ENCODE results near the gene HMGN1.

HMGN1 gene

DNA sequence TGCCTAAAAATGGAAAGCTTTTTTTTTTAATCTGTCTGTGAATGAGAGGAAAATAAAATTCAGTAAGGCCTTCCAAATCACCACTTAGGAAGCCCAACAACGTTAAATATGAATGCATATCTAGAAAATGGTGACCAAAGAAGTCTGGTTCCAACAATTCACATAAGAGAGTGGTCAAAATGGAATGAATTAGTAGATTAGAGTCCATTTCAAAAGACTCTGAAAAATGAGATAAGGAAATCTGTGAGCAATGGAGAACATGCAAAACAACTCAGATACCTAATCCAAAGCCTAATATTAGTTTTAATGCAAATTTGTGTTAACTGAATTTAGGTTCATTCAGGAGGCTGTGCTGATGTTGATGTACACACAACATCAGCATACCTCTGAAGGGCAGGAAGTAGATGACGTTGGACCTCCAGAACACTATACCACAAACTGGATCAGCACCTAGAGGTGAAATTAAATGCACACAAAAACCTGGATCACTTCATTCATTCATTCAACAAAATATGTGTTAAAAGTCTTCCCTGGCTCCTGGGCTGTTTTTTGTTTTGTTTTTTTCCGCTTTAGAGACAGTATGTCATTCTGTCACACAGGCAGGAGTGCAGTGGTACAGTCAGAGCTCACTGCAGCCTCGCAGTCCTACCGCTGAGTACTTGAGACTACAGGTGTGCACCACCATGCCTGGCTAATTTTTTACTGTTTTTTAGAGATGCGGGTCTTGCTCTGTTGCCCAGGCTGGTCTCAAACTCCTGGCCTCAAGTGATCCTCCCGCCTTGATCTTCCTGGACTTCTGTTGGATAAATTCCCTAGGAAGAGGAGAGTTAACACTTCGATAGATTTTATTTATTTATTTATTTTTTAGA is 30.6 kb downstream of the HMGN1 start:
- H3K27ac ChIP-seq (ENCODE audit: low read depth in 2 of 2, low read length in 2 of 2): no peak overlapping the region
- H3K9ac ChIP-seq (ENCODE audit: low read depth in 1 of 2, low read length in 2 of 2): no peak overlapping the region
- H3K4me1 ChIP-seq (ENCODE audit: control insufficient read depth in 2 of 2, insufficient read depth in 2 of 2, low read length in 2 of 2): peaks cover 4 to 9% of the 10 kb centered on the region in 2 donors
- H3K27me3 ChIP-seq (ENCODE audit: control insufficient read depth in 2 of 2, insufficient read depth in 2 of 2, low read length in 2 of 2): no peaks in the 10 kb centered on the region
- no peaks in the 10 kb centered on the region for H3K9me3 ChIP-seq (ENCODE audit: control insufficient read depth in 2 of 2, low read length in 2 of 2)
- H3K36me3 ChIP-seq (ENCODE audit: control insufficient read depth in 2 of 2, insufficient read depth in 2 of 2, low read length in 2 of 2): no peaks in the 10 kb centered on the region
- H3K4me3 ChIP-seq (ENCODE audit: low read length in 2 of 2): no peak overlapping the region

DNA sequence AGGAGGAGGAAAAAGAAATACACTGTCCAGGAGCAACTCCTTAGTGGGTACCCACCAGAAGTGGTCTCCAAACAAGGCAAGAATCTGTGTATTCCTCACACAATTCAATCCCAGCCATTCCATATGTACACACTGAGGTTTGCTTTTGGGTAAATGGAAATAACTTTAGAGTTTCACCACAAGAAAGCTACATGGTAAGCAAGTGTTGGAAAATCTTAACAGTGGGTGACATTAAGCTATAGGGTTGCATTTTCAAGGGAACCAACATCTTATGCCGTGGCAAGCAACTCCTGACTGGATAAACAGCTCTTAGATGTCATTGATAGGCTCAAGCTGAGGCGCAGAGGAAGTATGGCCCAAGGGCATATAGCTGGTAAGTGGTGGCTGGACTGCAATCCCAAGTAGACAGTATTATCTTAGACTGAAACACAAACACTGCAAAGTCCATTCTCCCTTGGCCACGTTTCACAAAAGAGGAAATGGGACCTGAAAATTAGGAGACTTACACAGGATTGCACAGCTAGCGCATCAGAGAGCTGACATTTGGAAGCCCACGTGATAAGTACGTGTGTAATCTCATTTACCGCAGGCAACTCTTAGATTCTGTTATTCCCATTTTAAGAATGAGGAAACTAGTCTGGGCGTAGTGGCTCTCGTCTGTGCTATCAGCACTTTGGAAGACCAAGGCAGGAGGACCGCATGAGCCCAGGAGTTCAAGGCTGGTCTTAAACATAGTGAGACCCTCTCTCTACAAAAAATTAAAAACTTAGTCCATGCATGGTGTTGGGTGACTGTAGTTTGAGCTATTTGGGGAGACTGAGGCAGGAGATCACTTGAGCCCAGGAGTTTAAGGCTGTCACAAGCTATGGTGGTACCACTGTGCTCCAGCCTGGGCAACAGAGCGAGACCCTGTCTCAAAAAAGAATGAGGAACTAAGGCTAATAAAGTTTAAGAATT is 31.5 kb downstream of the HMGN1 start:
- no peaks in the 10 kb centered on the region for H3K36me3 ChIP-seq (ENCODE audit: control insufficient read depth in 2 of 2, insufficient read depth in 2 of 2, low read length in 2 of 2)
- no peak overlapping the region for H3K4me3 ChIP-seq (ENCODE audit: low read length in 2 of 2)
- no peaks in the 10 kb centered on the region for H3K27me3 ChIP-seq (ENCODE audit: control insufficient read depth in 2 of 2, insufficient read depth in 2 of 2, low read length in 2 of 2)
- H3K9me3 ChIP-seq (ENCODE audit: control insufficient read depth in 2 of 2, low read length in 2 of 2): no peaks in the 10 kb centered on the region
- peaks cover 4 to 9% of the 10 kb centered on the region in 2 donors for H3K4me1 ChIP-seq (ENCODE audit: control insufficient read depth in 2 of 2, insufficient read depth in 2 of 2, low read length in 2 of 2)
- H3K9ac ChIP-seq (ENCODE audit: low read depth in 1 of 2, low read length in 2 of 2): no peak overlapping the region
- no peak overlapping the region for H3K27ac ChIP-seq (ENCODE audit: low read depth in 2 of 2, low read length in 2 of 2)

DNA sequence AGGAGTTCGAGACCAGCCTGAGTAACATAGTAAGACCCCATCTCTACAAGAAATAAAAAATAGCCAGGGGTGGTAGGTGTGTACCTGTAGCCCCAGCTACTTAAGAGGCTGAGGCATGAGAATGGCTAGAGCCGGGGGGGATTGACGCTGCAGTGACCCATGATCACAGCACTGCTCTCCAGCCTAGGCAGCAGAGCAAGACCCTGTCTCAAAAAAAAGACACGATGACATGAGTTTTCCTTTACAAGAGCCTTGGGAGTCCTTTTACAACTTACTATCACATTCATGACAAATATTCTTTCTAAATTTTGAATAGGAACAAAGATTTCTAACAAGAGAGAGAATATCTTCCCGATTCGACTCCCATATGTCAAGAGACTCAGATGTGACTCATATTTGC is 32.2 kb downstream of the HMGN1 start:
- Histone ChIP-seq H3K9me3 (ENCODE audit: control insufficient read depth in 2 of 2, low read length in 2 of 2) (no peaks in the 10 kb centered on the region), H3K27ac (ENCODE audit: low read depth in 2 of 2, low read length in 2 of 2) (no peak overlapping the region), H3K4me1 (ENCODE audit: control insufficient read depth in 2 of 2, insufficient read depth in 2 of 2, low read length in 2 of 2) (peaks cover 8 to 12% of the 10 kb centered on the region in 2 donors), H3K27me3 (ENCODE audit: control insufficient read depth in 2 of 2, insufficient read depth in 2 of 2, low read length in 2 of 2) (no peaks in the 10 kb centered on the region), H3K4me3 (ENCODE audit: low read length in 2 of 2) (no peak overlapping the region), H3K9ac (ENCODE audit: low read depth in 1 of 2, low read length in 2 of 2) (no peak overlapping the region), H3K36me3 (ENCODE audit: control insufficient read depth in 2 of 2, insufficient read depth in 2 of 2, low read length in 2 of 2) (no peaks in the 10 kb centered on the region)

DNA sequence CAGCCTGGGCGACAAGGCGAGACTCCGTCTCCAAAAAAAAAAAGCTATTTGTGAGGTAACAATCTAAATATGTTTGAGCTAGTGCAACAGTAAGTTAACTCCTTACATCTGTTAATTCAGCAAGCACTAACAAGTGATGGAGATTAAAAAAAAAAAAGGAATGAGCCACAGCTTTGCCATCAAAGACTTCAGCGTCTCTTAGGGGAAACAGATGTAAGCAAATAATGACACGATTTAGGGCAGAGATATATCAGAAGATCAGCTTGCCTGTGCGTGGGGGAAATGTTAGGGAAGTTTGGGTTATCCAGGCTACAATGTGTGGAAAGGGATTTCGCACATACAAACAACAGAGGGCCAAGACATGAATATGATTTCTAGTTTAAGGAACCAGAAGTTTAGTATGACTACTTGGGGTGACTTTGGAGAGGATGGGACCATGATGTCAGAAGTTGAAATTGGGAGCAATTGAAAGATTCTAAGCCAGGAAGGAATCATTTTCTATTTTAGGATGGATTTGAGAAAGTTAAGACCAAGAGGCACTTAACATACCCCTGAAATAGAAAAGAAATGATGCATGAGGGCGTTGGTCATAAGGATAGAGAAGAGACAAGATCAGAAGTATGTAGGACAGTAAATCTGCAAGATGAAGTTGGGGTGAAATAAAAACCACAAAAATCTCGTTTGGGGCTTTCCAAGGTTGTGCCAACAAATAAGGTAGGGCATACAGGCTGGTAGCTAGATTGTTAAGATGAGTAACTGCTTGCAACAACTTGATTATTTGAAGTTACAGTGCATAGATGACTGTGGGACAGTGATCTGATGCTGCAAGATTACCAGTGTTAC is 33.1 kb downstream of the HMGN1 start:
- Histone ChIP-seq H3K27me3 (ENCODE audit: control insufficient read depth in 2 of 2, insufficient read depth in 2 of 2, low read length in 2 of 2) (no peaks in the 10 kb centered on the region), H3K36me3 (ENCODE audit: control insufficient read depth in 2 of 2, insufficient read depth in 2 of 2, low read length in 2 of 2) (no peaks in the 10 kb centered on the region), H3K27ac (ENCODE audit: low read depth in 2 of 2, low read length in 2 of 2) (no peak overlapping the region), H3K4me1 (ENCODE audit: control insufficient read depth in 2 of 2, insufficient read depth in 2 of 2, low read length in 2 of 2) (peaks cover 8 to 14% of the 10 kb centered on the region in 2 donors), H3K9me3 (ENCODE audit: control insufficient read depth in 2 of 2, low read length in 2 of 2) (no peaks in the 10 kb centered on the region), H3K4me3 (ENCODE audit: low read length in 2 of 2) (no peak overlapping the region), H3K9ac (ENCODE audit: low read depth in 1 of 2, low read length in 2 of 2) (no peak overlapping the region)

DNA sequence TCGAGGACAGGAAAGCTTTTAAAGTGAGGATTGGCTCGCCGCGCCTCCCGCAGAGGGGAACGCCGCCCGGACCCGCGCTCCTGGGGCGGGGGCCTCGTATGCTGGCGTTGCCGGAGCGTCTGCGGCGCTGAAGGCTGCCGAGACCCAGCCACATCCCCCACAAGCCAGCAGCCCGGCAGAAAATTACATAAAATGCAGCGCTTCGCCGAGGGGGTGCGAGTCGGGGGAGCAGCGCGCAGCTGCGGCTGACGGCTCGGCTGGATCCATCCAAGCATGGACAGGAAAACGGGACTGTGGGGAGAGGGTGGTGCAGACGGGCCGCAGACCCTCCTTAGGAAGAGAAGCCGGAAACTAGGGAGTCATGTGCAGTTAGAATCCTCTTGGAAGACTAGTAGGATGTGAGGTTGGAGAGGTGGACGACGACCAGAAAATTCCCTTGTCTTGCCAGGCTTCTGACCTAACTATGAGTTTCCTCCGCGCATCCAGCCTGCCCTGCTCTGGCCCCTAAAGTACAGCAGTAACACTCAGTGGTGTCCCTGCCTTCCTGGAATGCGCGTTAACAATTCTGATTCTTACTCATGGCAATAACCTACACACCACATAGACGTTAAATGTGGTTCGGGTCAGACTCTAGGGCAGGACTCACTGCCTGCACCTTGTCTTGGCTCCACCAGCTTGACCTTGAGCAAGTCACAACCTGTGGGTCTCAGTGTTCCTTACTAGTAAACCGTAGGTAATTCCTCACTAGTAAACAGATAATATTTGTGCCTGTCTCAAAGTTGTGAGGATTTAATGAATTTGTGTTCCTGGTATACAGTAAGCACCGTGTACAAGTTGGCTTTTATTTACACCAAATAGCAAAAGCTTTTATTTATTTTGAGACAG is 34.5 kb downstream of the HMGN1 start:
- Histone ChIP-seq H3K9ac (ENCODE audit: low read depth in 1 of 2, low read length in 2 of 2) (peak overlapping the region; percentile 86 to 96), H3K36me3 (ENCODE audit: control insufficient read depth in 2 of 2, insufficient read depth in 2 of 2, low read length in 2 of 2) (peaks cover 3 to 5% of the 10 kb centered on the region in 2 donors), H3K27ac (ENCODE audit: low read depth in 2 of 2, low read length in 2 of 2) (peak overlapping the region; percentile 93 to 96), H3K4me1 (ENCODE audit: control insufficient read depth in 2 of 2, insufficient read depth in 2 of 2, low read length in 2 of 2) (peaks cover 8 to 14% of the 10 kb centered on the region in 2 donors), H3K4me3 (ENCODE audit: low read length in 2 of 2) (peak overlapping the region; percentile 85 to 91), H3K27me3 (ENCODE audit: control insufficient read depth in 2 of 2, insufficient read depth in 2 of 2, low read length in 2 of 2) (no peaks in the 10 kb centered on the region), H3K9me3 (ENCODE audit: control insufficient read depth in 2 of 2, low read length in 2 of 2) (no peaks in the 10 kb centered on the region)

DNA sequence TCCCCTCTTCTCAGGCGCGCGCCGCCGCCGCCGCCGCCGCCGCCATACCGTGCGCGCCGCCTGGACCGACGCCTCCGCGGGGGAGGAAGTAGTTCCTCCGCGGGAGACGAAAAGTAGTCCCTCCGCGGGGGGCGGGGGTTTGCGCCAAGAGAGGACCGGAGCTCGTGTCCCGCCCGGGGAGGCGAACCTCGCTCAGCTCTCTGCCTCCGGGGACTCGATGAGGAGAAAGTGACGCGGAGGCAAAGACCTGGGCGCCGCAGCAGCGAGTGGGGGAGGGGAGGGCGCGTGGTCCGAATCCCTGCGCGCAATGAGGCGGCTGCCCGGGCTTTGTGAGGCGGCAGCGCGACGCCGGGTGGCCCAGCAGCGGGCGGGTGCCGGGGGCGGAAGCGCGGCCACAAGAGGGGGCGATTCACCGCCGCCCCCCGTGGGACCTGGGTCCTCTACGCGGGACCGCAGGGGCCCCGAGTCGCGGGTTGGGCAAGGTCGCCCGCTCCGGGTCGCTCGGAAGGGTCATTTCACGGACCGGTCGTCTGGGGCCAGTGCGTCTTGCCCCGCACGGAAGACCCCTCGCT is 35.2 kb downstream of the HMGN1 start, which contains the start of gene BRWD1:
Gene BRWD1, minus strand, starts transcription at position 62 of the 572 bp plus-strand sequence. CDS start 141 bp downstream, outside the sequence.
- H3K27ac ChIP-seq (ENCODE audit: low read depth in 2 of 2, low read length in 2 of 2): peak within 1 kb of the TSS; percentile 93 to 96
- H3K9me3 ChIP-seq (ENCODE audit: control insufficient read depth in 2 of 2, low read length in 2 of 2): no peaks in the 10 kb centered on the region
- no peaks in the 10 kb centered on the region for H3K27me3 ChIP-seq (ENCODE audit: control insufficient read depth in 2 of 2, insufficient read depth in 2 of 2, low read length in 2 of 2)
- peak within 1 kb of the TSS; percentile 86 to 96 for H3K9ac ChIP-seq (ENCODE audit: low read depth in 1 of 2, low read length in 2 of 2)
- H3K36me3 ChIP-seq (ENCODE audit: control insufficient read depth in 2 of 2, insufficient read depth in 2 of 2, low read length in 2 of 2): peaks cover 6 to 7% of the 10 kb centered on the region in 2 donors
- H3K4me3 ChIP-seq (ENCODE audit: low read length in 2 of 2): peak within 1 kb of the TSS; percentile 85 to 91
- H3K4me1 ChIP-seq (ENCODE audit: control insufficient read depth in 2 of 2, insufficient read depth in 2 of 2, low read length in 2 of 2): peaks cover 8 to 14% of the 10 kb centered on the region in 2 donors

DNA sequence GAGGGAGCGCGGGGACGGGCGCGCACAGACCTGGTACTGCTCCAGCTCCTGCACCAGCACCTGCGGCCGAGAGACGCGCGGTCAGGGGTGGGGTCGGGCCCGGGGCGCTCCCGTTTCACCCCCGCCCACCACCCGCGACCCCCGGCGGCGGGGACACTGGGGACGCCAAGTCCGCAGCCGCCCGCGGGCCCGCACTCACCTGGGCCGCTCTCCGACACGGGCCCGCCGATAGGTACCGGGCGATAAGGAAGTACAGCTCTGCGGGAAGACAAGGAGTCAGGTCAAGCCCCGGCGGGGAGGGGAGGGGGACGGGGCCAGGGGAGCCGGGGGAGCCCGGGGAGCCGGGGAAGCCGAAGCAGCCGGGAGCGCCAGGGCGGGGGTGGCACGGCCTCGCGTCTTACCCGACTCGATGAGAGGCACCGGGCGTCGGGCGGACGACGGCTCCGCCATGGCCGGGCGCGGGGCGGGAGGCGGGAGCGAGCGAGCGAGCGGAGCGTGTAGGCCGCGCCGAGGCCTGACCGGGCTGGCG is 35.8 kb downstream of the HMGN1 start:
- H3K36me3 ChIP-seq (ENCODE audit: control insufficient read depth in 2 of 2, insufficient read depth in 2 of 2, low read length in 2 of 2): peaks cover 6 to 7% of the 10 kb centered on the region in 2 donors
- H3K4me1 ChIP-seq (ENCODE audit: control insufficient read depth in 2 of 2, insufficient read depth in 2 of 2, low read length in 2 of 2): peaks cover 8 to 14% of the 10 kb centered on the region in 2 donors
- no peaks in the 10 kb centered on the region for H3K9me3 ChIP-seq (ENCODE audit: control insufficient read depth in 2 of 2, low read length in 2 of 2)
- no peaks in the 10 kb centered on the region for H3K27me3 ChIP-seq (ENCODE audit: control insufficient read depth in 2 of 2, insufficient read depth in 2 of 2, low read length in 2 of 2)
- peak overlapping the region; percentile 93 to 96 for H3K27ac ChIP-seq (ENCODE audit: low read depth in 2 of 2, low read length in 2 of 2)
- peak overlapping the region in 1 of 2 donors; percentile 96 for H3K9ac ChIP-seq (ENCODE audit: low read depth in 1 of 2, low read length in 2 of 2)
- H3K4me3 ChIP-seq (ENCODE audit: low read length in 2 of 2): peak overlapping the region; percentile 85 to 91

DNA sequence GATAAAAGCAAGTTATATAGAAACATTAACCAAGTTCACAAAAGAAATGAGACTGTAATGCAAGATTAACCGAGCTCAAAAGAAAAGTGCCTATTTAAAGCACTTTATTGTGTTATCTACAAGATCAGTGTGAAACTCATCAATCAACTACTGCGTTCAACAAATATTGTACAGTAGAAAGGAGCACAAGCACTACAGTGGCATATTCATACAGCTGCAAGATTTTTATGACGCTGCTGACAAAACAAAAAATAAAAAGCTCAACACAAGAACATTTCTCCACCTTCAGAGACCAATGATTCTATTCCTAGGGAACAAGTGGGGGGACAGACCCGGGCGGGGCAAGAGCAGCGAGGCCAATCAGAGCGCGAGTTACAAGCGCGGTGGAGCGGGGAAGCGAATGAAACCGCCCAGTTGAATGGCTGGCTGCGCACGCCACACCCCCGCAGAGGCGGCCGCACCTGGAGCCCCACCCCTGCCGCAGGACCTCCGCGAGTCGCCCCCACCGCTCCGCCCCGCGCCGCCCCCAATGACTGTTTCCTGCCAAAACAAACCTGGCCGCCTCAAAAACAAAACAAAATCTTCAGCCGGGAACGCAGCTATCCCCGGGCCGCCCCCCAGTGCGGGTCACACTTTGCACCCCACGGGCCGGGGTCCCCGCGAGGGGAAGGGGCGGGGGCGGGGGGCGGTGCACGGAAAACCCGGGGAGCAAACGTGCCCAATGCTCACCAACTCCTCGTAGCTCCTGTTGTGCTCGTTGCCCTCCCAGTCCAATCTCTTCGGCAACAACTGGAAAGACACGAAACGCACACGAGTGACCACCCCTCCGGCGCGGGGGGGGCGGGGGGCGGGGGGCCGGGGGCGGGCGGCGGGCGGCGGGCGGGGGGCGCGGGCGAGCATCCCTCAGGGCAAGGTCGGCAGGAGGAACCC is 36.5 kb downstream of the HMGN1 start:
- H3K36me3 ChIP-seq (ENCODE audit: control insufficient read depth in 2 of 2, insufficient read depth in 2 of 2, low read length in 2 of 2): peaks cover 7 to 9% of the 10 kb centered on the region in 2 donors
- H3K27ac ChIP-seq (ENCODE audit: low read depth in 2 of 2, low read length in 2 of 2): peak overlapping the region; percentile 93 to 96
- H3K4me1 ChIP-seq (ENCODE audit: control insufficient read depth in 2 of 2, insufficient read depth in 2 of 2, low read length in 2 of 2): peaks cover 8 to 14% of the 10 kb centered on the region in 2 donors
- no peaks in the 10 kb centered on the region for H3K9me3 ChIP-seq (ENCODE audit: control insufficient read depth in 2 of 2, low read length in 2 of 2)
- peak overlapping the region in 1 of 2 donors; percentile 96 for H3K9ac ChIP-seq (ENCODE audit: low read depth in 1 of 2, low read length in 2 of 2)
- H3K4me3 ChIP-seq (ENCODE audit: low read length in 2 of 2): peak overlapping the region; percentile 85 to 91
- no peaks in the 10 kb centered on the region for H3K27me3 ChIP-seq (ENCODE audit: control insufficient read depth in 2 of 2, insufficient read depth in 2 of 2, low read length in 2 of 2)
